Measurements from ENCODE around the gene GALNT17.

GALNT17 gene

GRCh38 chr7:71479231-71479630 is 347.3 kb downstream of the GALNT17 start:
- CTCF ChIA-PET: no interaction called here
- DNase-seq (ENCODE audit: extremely low spot score): no peak
- TF ChIP-seq ZNF384 (IDR thresholded peaks at IDR 0.05) (no peak), LEF1 (IDR thresholded peaks at IDR 0.05; ENCODE audit: borderline replicate concordance) (no peak), SUZ12 (IDR thresholded peaks at IDR 0.05) (no peak), FOXK2 (IDR thresholded peaks at IDR 0.05) (no peak)
- POLR2A ChIA-PET: no interaction called here

DNA sequence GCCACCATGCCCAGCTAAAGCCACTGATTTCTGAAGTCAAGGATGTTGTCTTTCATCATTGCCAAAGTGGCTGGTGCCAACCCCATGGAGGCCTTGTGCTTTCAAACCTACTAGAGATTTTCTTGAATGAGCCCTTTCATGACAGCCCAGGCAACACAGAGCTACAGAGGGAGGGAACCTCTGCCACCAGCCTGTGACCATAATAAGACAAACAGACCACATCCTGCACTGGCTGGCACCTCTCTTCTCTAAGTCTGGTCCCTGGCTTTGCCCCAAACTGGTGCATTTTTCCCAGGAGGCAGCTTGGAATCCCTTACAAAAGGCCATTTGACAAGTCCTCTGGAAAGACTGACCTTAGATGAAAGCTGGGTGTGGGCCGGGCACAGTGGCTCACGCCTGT is 348.8 kb downstream of the GALNT17 start:
- CTCF ChIA-PET: no interaction called here
- TF ChIP-seq BHLHE40 (IDR thresholded peaks at IDR 0.05; ENCODE audit: borderline replicate concordance): no peak
- no peak for TF ChIP-seq ELF4 (IDR thresholded peaks at IDR 0.05)
- no peak for TF ChIP-seq LEF1 (IDR thresholded peaks at IDR 0.05; ENCODE audit: borderline replicate concordance)
- no peak for TF ChIP-seq SUZ12 (IDR thresholded peaks at IDR 0.05)
- no peak for DNase-seq (ENCODE audit: extremely low spot score)
- POLR2A ChIA-PET: no interaction called here

DNA sequence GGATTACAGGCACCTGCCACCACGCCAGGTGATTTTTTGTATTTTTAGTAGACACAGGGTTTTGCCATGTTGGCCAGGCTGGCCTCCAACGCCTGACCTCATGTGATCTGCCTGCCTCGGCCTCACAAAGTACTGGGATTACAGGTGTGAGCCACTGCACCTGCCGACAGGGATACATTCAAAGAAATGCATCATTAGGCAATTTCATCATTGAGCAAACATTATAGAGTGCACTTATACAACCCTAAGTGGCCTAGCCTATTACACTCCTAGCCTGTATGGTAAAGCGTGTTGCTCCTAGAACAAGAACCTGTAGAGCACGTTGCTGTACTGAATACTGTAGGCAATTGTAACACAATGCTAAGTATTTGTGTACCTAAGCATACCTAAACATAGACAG is 350.3 kb downstream of the GALNT17 start:
- DNase-seq (ENCODE audit: extremely low spot score): no peak
- TF ChIP-seq SUZ12 (IDR thresholded peaks at IDR 0.05): no peak
- TF ChIP-seq SP1 (IDR thresholded peaks at IDR 0.05): no peak
- no peak for TF ChIP-seq FOXK2 (IDR thresholded peaks at IDR 0.05)
- TF ChIP-seq ZNF384 (IDR thresholded peaks at IDR 0.05): no peak
- no peak for TF ChIP-seq NFRKB (IDR thresholded peaks at IDR 0.05)
- no peak for TF ChIP-seq BHLHE40 (IDR thresholded peaks at IDR 0.05; ENCODE audit: borderline replicate concordance)
- TF ChIP-seq HDGF (IDR thresholded peaks at IDR 0.05; ENCODE audit: borderline replicate concordance): no peak
- TF ChIP-seq, protein P1, sequence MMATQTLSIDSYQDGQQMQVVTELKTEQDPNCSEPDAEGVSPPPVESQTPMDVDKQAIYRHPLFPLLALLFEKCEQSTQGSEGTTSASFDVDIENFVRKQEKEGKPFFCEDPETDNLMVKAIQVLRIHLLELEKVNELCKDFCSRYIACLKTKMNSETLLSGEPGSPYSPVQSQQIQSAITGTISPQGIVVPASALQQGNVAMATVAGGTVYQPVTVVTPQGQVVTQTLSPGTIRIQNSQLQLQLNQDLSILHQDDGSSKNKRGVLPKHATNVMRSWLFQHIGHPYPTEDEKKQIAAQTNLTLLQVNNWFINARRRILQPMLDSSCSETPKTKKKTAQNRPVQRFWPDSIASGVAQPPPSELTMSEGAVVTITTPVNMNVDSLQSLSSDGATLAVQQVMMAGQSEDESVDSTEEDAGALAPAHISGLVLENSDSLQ (IDR thresholded peaks at IDR 0.05): no peak
- no peak for TF ChIP-seq ARNT (IDR thresholded peaks at IDR 0.05)
- no peak for TF ChIP-seq ELF4 (IDR thresholded peaks at IDR 0.05)
- TF ChIP-seq FOXM1 (IDR thresholded peaks at IDR 0.05; ENCODE audit: borderline replicate concordance): no peak
- TF ChIP-seq LEF1 (IDR thresholded peaks at IDR 0.05; ENCODE audit: borderline replicate concordance): no peak
- TF ChIP-seq TARDBP (IDR thresholded peaks at IDR 0.05): no peak
- TF ChIP-seq FOXA1 (IDR thresholded peaks at IDR 0.05): no peak
- TF ChIP-seq CTBP1 (IDR thresholded peaks at IDR 0.05; ENCODE audit: borderline replicate concordance): no peak
- no peak for TF ChIP-seq L3MBTL2 (conservative IDR thresholded peaks at IDR 0.05)
- POLR2A ChIA-PET: no interaction called here
- CTCF ChIA-PET: no interaction called here

DNA sequence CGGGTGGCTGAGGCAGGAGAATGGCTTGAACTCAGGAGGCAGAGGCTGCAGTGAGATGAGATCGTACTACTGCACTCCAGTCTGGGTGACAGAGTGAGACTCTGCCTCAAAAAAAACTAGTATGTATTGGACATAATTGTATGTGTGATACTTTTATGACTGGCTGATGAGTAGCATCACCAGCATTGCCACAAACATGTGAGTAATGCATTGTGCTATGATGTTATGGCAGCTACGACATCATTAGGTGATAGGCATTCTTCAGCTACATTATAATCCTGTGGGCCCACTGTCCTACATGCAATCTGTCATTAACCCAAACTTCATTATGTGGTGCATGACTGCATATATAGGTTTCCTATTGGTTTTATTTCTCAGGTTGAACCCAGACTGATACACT is 352.4 kb downstream of the GALNT17 start:
- ChIA-PET POLR2A (no interaction called here), CTCF (interaction anchor here (1.2 kb wide), 1 partner anchor 70 kb away, joined by 8 read pairs; no protein-coding TSS in a partner anchor)
- DNase-seq (ENCODE audit: extremely low spot score): no peak
- TF ChIP-seq LEF1 (IDR thresholded peaks at IDR 0.05; ENCODE audit: borderline replicate concordance) (no peak), ELF4 (IDR thresholded peaks at IDR 0.05) (no peak), L3MBTL2 (conservative IDR thresholded peaks at IDR 0.05) (no peak), NFRKB (IDR thresholded peaks at IDR 0.05) (no peak), SUZ12 (IDR thresholded peaks at IDR 0.05) (no peak), HDGF (IDR thresholded peaks at IDR 0.05; ENCODE audit: borderline replicate concordance) (no peak), ZNF384 (IDR thresholded peaks at IDR 0.05) (no peak), FOXK2 (IDR thresholded peaks at IDR 0.05) (no peak), ARNT (IDR thresholded peaks at IDR 0.05) (no peak), BHLHE40 (IDR thresholded peaks at IDR 0.05; ENCODE audit: borderline replicate concordance) (no peak), FOXA1 (IDR thresholded peaks at IDR 0.05) (no peak), CTBP1 (IDR thresholded peaks at IDR 0.05; ENCODE audit: borderline replicate concordance) (no peak), SP1 (IDR thresholded peaks at IDR 0.05) (no peak), FOXM1 (IDR thresholded peaks at IDR 0.05; ENCODE audit: borderline replicate concordance) (no peak), TARDBP (IDR thresholded peaks at IDR 0.05) (no peak)
- TF ChIP-seq, protein P1 (IDR thresholded peaks at IDR 0.05): no peak

DNA sequence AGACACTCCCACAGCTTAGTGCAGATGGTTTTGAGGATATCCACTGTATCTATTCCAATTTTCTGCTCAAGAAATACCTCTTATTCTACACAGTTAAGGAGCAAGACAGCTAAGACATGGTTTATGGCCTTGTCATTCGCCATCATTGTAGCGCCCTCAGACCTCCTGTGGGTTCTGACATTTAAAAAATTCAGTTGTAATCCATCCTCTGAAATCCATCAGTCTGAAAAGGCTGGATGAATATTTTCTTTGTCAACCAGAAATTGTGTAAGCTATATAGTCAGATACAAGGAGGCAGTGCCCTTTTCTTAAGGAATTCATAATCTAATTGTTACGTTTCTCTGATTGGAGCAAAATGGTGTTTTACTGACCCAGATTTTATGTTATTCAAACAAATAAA is 353.6 kb downstream of the GALNT17 start:
- CTCF ChIA-PET: no interaction called here
- no peak for DNase-seq (ENCODE audit: extremely low spot score)
- POLR2A ChIA-PET: no interaction called here
- TF ChIP-seq, protein P1 (IDR thresholded peaks at IDR 0.05): no peak
- no peak for TF ChIP-seq L3MBTL2 (conservative IDR thresholded peaks at IDR 0.05)
- TF ChIP-seq TARDBP (IDR thresholded peaks at IDR 0.05): no peak
- TF ChIP-seq ARNT (IDR thresholded peaks at IDR 0.05): no peak
- no peak for TF ChIP-seq NFRKB (IDR thresholded peaks at IDR 0.05)
- TF ChIP-seq SP1 (IDR thresholded peaks at IDR 0.05): no peak
- TF ChIP-seq SUZ12 (IDR thresholded peaks at IDR 0.05): no peak
- TF ChIP-seq BHLHE40 (IDR thresholded peaks at IDR 0.05; ENCODE audit: borderline replicate concordance): no peak
- no peak for TF ChIP-seq HDGF (IDR thresholded peaks at IDR 0.05; ENCODE audit: borderline replicate concordance)
- no peak for TF ChIP-seq FOXA1 (IDR thresholded peaks at IDR 0.05)

DNA sequence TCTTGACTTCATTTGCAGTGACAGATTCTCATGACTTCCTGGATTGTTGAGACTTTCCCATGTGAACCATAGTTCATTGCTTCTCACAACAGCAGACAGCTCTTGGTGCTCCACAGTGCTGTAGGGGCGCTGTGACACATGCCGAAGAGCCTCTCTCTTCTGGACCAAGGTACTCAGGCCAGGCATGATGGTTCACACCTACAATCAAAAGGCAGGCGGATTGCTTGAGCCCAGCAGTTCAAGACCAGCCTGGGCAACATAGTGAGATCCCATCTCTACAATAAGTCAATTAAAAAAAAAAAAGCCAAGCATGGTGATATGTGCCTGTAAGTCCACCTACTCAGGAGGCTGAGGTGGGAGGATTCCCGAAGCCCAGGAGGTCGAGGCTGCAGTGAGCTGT is 354.5 kb downstream of the GALNT17 start:
- no peak for TF ChIP-seq FOXA1 (IDR thresholded peaks at IDR 0.05)
- no peak for TF ChIP-seq LEF1 (IDR thresholded peaks at IDR 0.05; ENCODE audit: borderline replicate concordance)
- no peak for TF ChIP-seq ARNT (IDR thresholded peaks at IDR 0.05)
- no peak for TF ChIP-seq TARDBP (IDR thresholded peaks at IDR 0.05)
- TF ChIP-seq ELF4 (IDR thresholded peaks at IDR 0.05): no peak
- TF ChIP-seq, protein P1 (IDR thresholded peaks at IDR 0.05): no peak
- TF ChIP-seq SUZ12 (IDR thresholded peaks at IDR 0.05): no peak
- DNase-seq (ENCODE audit: extremely low spot score): no peak
- ChIA-PET CTCF (no interaction called here), POLR2A (no interaction called here)
